Stimulated activated CD4-positive, alpha-beta T cell treated with anti-CD3 and anti-CD28 coated beads, TNF-alpha, amount 100 ng/mL, for 1 hour (primary cell): Measurements from ENCODE around the gene SLCO3A1.

ENCODE experiments used
- DNase-seq, 3 donors: peaks; one replicate each; pipeline ENCODE4 v3.0.0-alpha.2; 2020; ENCODE audit warnings: low read depth in 3 of 3, low spot score in 1 of 3

SLCO3A1 gene

DNA sequence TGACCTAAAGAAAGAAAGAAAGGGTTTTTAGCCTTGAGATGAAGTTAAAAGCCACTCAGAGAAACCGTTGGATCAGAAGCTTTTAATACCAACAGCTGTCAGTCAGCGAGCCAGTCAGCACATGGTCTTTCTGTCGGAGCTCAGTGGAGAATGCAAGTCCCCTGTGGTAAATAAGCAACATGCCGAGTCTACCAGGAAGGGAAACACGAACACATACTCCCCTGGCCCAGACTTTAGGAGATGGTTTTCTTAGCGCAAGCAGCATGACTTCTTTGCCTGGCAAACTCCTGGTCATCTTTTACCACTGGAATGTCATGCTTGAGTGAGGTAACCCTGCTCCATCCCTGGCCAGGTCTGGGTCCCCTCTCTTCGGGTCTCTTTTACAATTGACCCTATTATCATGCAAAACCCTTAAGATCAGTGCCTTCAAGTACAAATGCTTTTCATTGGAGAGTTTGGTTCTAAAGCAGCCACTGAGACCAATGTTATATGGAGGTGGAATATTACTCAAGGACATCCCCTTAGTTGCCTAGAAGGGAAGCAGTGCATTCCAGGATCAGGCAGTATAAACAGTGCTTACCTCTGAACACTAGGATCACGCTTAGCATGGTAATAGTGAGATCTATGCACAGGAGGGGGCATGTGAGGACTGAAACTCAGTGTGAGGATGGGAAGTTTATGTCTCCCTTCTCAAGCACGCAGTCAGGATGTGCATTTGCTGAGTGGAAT, 28.2 kb downstream of the SLCO3A1 start:
- no peak for DNase-seq

DNA sequence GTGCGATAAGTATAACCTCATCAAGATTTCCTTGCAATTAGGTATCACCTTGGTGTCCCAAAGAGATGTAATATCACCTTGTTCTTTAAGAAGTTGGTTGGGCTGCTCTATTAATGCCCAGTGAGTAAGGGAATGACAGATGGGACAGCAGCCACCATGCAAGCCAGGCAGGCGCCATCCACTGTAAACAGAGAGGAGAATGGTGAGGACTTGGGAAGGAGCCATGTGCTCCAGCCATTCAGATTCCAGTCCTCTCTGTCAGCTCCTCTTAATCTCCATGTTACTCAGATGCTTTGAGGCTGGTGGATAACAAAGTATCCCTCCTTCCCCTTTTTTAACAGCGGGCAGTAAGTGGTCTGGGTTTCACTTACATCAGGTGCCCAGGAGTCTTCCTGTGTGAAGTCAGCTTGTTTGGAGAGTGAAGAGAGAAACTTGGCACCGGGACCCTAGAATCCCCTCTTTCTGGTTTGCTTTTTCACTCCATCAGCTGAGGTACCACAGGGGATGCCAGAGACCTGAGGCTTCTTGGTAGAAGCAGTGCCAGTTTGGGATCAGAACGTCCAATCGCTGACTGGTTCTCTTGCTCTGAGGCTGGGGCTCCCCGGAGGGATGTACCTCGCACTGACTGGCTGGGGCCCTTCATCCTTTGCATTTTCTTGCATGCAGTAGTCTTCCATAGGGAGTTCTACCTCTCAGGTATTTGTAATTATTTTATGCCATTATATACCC, 29.5 kb downstream of the SLCO3A1 start:
- DNase-seq = no peak

DNA sequence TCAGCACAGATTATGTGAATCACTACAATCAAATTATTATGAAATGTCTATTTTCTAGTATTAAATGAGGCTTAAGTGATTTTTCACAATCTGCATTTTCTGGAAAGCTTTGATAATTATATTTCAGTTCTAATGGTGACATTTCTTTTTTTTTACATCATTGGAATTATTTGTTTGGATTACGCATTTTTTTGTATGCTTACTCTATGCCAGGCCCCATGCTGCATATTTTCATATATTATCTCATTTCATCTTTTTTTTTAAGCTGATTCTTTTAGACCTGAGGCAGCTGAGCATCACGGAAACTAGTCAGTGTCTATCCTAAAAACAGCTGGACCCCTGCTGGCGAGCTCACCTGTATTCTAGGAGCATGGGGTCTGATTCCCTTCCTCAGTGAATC, 31.1 kb downstream of the SLCO3A1 start:
- DNase-seq = no peak

DNA sequence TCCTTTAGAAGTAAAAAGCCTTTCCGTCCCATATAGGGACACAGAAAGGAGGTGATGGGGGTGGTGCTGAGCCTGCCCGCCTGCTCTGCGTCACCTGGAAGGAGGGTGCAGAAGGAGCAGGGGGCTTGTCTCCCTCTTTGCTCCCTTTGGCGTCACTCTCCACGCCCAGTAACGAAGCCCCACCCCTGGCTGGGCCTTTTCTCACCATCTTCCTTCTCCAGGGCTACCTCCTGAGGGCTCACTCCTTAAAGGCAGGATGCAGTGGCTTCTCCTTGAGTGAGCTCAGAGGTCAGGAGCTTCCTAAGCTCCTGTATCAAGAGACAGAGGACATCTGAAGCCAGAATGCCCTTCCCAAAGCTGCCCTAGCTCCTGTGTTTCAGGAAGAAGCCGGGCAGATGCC, 31.5 kb downstream of the SLCO3A1 start:
- no peak for DNase-seq

DNA sequence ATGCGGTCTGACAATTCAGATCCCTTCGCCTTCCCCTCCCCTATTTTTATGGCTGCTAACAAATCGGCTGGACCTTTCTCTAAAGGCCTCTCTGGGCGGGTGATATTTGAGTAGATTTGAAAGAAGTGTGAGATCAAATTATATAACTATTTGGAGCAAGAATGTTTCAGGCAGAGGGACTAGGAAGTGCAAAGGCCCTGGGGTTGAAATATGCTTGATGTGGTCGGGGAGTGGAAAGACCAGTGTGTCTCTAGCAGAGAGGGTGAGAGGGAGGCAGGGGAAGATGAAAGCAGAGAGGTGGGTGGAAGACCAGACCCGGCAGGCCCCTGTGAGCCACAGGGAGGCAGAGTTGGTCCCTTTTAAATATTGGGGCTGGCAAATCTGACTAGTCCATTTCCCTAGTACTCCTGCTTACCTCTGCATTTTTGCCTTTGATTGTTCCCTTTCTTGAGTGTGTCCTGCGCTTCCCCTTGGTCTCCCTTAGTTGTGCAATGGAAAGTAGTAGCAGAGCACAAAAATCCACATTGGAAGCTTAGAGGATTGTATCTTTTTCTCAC, 32.3 kb downstream of the SLCO3A1 start:
- no peak for DNase-seq

DNA sequence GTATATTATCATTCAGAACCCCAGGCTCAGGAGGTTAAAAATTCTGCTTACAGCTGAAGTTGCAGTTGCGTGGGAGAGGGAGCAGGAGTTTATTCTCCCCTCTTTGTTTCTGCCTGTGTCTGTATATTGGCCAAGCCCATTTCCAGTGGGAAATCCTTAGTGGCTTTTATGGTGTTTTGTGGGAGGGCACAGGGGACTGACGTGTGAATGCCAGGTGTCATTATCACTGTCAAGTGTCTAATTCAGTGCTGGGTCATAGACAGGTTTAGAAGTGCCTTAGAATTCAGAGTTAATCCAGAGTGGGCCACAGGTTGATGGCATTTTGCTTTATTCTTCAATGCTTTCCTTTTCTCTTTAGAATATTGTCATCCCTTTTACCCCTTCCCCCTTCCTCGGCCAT, 33.4 kb downstream of the SLCO3A1 start:
- no peak for DNase-seq

DNA sequence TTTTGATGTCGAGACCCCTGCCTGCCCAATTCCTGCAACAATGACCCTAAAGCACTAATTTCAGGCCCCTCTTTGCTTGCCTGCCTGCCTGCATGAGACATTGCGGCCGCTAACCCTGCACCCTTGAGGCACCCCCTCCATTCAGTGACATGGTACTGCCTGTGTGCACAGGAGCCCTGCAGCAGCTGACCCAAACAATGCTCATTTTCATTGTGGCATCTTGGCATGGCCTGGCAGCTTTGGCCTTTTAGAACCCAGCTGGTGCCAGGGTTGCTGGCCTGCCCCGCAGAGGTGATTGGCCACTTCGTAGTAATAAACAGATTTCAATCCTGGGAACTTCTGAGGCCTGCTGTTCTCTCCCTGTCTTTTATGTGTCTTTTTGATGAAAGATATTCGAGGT, 33.8 kb downstream of the SLCO3A1 start:
- no peak for DNase-seq

DNA sequence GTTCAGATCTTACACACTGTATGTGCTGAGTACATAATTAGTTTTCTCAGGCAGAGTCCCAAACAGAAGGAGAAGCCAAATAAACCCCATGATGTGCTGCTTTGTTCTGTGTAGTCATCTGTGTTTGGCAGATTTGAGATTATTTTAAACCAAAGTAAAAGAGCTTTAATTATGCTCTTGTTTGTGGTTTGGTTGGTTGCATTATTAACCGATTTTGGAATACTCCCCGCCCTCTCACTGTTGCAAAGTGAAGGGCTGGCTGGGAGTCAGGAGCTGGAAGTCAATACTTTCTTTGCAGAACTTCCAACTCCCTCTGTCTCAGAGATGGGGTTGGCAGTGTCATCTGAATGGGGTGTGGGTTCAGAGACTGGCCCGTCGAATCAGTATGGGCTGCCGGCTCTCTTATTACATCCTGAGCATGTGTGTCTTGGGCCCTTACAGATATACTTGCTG, 34.4 kb downstream of the SLCO3A1 start:
- no peak for DNase-seq

DNA sequence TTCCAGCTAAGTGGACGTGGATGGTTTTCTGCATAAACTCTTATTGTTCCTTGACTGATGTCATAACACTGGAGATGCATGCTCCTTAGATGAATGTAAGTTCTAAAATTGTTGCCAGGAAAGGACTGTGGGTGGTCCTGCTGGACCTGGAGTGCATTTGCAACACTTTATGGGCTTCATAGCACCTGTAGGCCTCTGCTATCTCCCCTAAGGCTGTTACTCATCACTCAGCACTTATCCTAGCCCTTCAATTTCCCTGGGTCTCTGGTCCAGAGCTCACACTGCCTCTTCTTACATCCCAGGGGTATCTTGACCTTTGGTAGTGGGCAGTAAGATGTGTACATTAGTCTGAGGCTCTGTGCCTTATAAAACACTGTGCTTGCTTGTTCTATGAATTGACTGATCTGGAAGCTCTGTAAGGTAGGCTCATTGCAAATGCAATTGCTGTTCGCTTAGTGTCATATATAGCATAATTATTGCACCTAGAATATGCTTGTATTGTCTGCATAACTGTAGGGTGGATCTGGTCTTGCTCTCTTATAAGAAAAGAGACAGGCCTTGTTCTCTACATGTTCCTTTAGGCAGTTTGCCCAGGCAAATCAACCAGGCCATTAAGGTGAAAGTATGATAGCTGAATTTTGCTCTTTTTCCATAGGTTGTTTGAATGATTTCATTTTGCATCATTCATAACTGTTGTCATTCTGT, 35.8 kb downstream of the SLCO3A1 start:
- DNase-seq = no peak

DNA sequence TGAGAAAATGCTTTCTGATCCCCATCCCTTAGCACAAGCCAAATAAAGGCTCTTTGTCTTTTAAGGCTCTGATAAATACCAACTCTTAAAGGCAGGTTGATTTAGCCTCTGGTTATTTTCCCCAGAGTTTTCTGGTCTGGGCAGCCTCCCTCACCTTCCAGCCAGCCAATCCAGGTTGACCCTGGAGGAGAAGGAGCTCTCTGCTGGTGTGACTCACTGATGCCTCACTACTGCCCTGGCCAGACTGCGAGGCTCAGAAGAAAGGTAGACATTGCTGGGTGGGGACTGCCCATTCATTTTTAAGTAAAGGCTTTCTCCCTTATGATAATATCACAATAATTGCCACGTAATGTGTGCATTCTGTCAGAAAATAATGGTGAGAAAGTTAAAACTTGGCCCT, 37.1 kb downstream of the SLCO3A1 start:
- DNase-seq = no peak

DNA sequence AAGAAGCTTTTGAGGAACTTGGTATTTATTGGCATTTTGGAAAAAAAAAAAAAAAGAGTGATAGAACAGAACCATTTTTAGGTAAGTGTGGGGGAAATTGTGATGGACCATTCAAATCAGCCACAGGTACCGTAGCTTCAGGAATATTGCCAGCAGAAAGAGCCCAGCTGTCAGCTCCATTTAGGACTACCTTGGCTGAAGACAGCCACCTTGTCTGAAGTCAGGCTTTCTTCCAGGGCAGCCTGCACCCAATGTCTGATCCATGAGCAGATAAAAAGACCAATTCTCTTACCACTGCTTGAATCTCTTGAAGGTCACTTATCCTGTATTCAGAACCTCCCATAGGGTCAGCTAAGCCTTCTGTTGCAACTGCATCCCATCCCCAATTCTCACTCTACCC, 37.6 kb downstream of the SLCO3A1 start:
- no peak for DNase-seq

DNA sequence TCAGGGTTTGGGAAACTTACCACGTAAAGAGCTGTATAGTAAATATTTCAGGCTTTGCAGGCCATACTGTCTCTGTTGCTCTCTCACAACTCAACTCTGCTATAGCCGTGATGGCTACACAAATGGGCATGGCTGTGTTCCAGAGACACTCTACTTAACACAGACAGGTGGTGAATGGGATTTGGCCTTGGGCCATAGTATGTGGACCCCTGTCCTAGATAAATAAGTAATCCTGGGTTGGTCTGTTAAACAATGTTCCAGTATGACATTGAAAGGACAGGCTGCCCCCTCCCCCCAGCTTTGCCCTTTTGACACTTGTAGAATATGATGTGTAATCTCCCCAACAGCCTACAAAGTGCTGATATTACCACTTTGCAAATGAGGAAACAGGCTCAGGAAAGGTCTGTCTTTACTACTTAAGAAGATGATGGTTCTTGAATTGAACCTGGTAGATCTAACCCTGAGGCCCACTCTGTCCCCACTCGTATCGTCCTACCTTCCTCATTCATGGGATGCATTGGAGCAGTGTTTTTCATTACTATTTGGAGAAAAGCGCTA, 38.4 kb downstream of the SLCO3A1 start:
- DNase-seq = no peak

DNA sequence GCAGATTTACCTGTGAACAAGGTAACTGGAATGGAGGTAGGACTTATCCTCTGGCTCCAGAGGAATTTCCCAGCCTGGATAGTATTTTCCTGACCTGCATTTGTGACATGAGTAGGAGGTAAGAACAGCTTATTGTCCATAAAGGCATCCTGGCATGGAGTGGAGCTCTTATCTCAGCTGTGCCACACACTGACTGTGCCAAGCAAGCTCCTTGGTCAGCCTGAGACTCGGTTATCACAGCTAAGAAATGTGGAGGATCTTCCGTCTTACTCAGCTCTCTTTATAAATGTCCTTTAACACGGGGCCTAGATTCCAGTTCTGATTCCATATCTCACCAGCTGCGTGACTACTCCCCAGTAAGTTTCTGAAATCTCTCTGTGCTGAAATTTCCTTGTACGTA, 38.9 kb downstream of the SLCO3A1 start:
- no peak for DNase-seq

DNA sequence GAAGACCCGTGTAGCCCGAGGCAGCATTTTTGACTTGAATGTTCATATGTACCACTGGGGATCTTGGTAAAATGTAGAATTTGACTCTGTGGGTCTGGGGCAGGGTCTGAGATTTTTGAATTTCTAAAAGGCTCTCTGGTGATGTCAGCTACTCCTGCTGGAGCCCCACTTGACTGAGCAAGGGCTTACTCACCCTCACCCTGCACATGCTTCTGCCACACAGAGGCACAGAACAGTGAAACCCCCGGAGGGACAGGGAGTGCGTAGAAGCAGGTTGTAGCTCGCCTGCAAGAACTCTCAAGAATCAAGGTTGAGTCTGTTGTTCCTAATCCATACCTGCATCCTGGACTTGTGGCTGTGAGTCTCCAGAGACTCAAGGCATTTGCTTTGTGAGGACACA, 41.1 kb downstream of the SLCO3A1 start:
- DNase-seq = no peak

DNA sequence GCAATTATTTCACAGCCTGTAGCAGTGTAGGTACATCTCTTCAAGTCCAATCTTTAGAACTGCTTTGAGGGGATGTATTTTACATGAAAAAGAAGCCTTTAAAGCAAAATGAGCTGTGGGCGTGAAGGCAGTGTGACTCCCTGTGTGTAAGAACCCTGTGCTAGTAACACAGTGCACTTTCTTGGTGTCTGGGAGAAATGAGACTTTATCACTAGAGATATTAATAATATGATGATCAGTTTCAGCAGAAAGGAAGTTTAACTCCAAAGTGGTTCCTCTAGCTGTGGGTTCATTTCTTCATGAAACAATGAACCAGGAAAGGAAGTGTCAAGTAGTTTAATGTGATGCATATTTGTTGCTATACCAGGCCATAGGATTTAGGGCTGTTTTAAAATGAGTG, 41.5 kb downstream of the SLCO3A1 start:
- DNase-seq = no peak

DNA sequence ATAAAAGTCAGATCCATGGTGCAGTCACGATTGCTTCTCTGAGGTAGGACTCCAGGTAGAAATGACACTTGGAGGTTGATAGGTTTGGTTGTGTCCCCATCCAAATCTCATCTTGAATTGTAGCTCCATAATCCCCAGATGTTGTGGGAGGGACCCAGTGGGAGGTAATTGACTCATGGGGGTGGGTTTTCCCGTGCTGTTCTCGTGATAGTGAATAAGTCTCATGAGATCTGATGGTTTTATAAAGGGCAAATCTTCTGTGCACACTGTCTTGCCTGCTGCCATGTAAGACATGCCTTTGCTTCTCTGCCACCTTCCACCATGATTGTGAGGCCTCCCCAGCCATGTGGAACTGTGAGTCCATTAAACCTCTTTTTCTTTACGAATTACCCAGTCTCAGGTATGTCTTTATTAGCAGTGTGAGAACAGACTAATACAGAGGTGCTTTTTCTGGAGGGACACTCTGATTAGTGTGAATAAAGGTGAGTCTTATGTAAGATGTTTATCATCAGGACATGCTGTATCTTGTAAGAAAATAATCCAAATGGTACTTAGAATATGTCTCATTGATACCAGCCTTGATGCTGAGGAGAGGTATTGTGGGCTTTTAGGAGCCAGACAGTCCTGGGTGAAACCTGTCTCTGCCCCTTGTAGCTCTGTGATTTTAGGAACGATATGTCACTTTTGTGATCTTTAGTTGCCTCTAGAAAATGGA, 43.0 kb downstream of the SLCO3A1 start:
- no peak for DNase-seq

DNA sequence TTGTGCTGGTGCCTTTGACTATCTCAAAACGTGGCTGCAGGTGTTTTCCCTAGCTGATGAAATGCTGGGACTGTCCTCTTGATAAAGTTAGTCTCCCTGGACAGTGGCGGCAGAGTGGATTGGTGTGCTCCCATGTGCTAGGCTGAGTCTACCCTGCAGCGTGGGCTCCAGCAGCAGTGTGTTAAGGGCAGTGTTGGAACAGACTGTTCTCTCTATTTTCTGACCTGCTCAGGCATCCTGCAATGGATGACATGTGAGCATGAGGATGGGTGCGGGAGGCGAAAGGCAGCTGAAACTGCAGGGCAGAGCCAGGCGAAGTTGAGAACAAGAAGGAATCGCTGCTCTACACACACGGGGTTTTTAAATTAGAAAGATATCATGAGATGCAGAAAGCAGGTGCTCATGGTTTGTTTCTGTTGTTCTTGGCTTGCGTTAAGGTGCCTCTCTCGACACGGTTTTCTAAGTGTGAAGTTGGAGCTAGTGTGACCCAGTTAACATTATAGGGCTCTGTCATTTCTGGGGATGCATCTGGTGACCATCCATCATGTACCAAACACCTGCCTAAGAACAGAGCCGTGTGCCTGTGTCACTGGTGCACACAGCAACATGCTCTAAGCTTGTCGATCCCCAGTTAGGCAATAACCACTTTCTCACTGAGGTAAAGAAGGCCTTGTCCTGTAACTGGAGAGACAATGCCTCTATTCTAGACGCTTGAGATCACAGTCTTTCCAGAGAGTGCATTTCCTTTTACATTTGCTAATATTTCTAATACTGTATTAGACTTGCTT, 44.3 kb downstream of the SLCO3A1 start:
- DNase-seq = no peak

DNA sequence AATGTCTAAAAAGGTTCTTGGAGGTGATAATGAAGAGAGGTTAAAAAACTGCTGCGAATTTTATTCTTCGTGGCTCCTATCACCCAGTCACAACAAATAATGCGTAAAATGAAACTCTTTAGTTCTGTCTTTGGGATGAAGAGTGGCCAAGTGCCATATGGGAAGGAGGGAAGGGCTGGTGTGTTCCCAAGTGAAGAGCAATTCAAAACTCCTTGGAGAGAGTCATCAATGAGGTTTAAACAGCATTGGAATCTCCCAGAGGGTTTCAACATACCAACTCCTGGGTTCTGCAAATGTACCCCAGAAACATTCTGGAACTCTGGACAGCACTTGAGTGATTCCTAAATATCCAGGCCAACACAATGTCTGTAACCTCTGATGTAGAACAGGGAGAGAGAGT, 45.3 kb downstream of the SLCO3A1 start:
- DNase-seq = no peak

DNA sequence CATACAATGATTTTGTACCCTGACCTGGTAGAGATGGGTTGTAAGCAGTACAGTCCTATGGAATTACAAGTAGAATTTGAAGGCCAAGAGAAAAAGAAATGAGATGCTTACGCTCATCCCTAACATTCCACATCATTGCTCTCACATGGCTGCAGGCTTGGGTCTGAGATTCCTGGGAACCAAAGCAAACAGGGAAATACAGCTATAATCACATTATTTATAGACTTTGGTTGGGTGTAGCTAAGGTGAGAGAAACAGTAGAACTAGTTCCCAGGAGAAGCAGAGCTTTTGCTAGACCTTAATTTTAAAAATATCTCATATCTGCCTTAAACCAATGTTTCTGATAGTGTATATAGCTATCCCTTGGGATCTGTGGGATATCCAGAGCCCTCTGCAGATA, 51.4 kb downstream of the SLCO3A1 start:
- no peak for DNase-seq

DNA sequence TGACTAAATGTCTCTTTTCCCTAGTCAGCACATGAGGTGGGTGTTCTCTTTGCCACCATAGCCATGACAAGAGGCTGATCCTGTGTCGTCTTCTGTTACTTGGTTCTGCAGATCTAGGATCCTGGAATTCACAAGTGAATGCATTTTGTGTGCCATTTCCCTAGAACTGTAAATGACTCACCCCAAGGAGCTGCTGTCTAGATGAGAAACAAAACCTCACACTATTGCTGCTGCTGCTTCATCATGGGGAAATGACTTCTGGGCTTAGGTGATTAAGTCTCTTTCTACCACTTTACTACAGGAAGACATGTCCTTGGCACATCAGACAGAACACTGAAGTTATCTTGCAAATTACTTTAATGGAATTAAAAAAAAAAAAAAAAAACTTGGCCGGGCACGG, 54.9 kb downstream of the SLCO3A1 start:
- DNase-seq = no peak
